ENCODE results near the gene ARHGAP24. TPM values are rescaled to one million over a fixed set of nuclear protein-coding genes. Genes with fewer than 3 reads are reported as not detected.

Gene ARHGAP24
- total and polyA plus RNA-seq, 2 of the 13 experiments (the other 11 are each of a cell fraction or from before 2014, with no cell fraction given), result 0.07 to 0.55 TPM

- WGBS (ENCODE audit: low lambda C conversion rate), result 57% methylated on average over 6 of the region's 6 CpGs
- no peak for TF ChIP-seq HMG20A (CRISPR knock-in tag; IDR thresholded peaks at IDR 0.05; ENCODE audit: borderline replicate concordance)
- TF ChIP-seq MXD1 (CRISPR knock-in tag; IDR thresholded peaks at IDR 0.05), result no peak
- no peak for TF ChIP-seq HOXD1 (CRISPR knock-in tag; IDR thresholded peaks at IDR 0.05)
- TF ChIP-seq XBP1 (CRISPR knock-in tag; IDR thresholded peaks at IDR 0.05), result no peak
- TF ChIP-seq HMGA1 (CRISPR knock-in tag; conservative IDR thresholded peaks at IDR 0.05), result no peak
- TF ChIP-seq PRDM10 (CRISPR knock-in tag; IDR thresholded peaks at IDR 0.05; ENCODE audit: low read depth), result no peak
- TF ChIP-seq NFYC (CRISPR knock-in tag; IDR thresholded peaks at IDR 0.05), result no peak
- TF ChIP-seq ARNT2 (CRISPR knock-in tag; IDR thresholded peaks at IDR 0.05; ENCODE audit: low read depth), result no peak
- no peak for TF ChIP-seq ZNF772 (CRISPR knock-in tag; IDR thresholded peaks at IDR 0.05)
- TF ChIP-seq MBNL3 (CRISPR knock-in tag; conservative IDR thresholded peaks at IDR 0.05), result no peak
- TF ChIP-seq ZNF784 (CRISPR knock-in tag; IDR thresholded peaks at IDR 0.05; ENCODE audit: borderline replicate concordance), result no peak
- TF ChIP-seq GPBP1L1 (CRISPR knock-in tag; IDR thresholded peaks at IDR 0.05), result no peak
- no peak for TF ChIP-seq PRDM4 (CRISPR knock-in tag; IDR thresholded peaks at IDR 0.05; ENCODE audit: borderline replicate concordance)
- TF ChIP-seq ZMAT3 (CRISPR knock-in tag; conservative IDR thresholded peaks at IDR 0.05), result no peak
- TF ChIP-seq DDIT3 (CRISPR knock-in tag; IDR thresholded peaks at IDR 0.05), result no peak
These were observed 450.1 kb downstream of the ARHGAP24 start for GRCh38 chr4:85925071-85925470.

More at GRCh38 chr4:85925071-85925470, 450.1 kb downstream of the ARHGAP24 start:
- Histone ChIP-seq H3K4me2 (ENCODE audit: low read depth, low read length) (no peak overlapping the region), H3K27ac (ENCODE audit: extremely low read length, insufficient read depth, low read length) (no peak overlapping the region), H3K9ac (ENCODE audit: insufficient read depth, low read depth, low read length) (no peak overlapping the region), H3K4me1 (ENCODE audit: insufficient read depth, low read length) (peaks cover 18% of the 10 kb centered on the region), H3K4me3 (replicated peaks in 1 of 3; ENCODE audit: insufficient read depth in 1 of 3, low read depth in 2 of 3, low read length in 3 of 3) (no peak overlapping the region), H3K79me2 (ENCODE audit: insufficient read depth, low read length) (no peaks in the 10 kb centered on the region), H2AFZ (ENCODE audit: low read length) (no peak overlapping the region), H3K36me3 (replicated peaks in 1 of 2; ENCODE audit: control insufficient read depth in 1 of 2, insufficient read depth in 2 of 2, low read length in 2 of 2) (no peaks in the 10 kb centered on the region), H3K27me3 (ENCODE audit: control insufficient read depth in 1 of 2, insufficient read depth in 2 of 2, low read length in 2 of 2) (no peaks in the 10 kb centered on the region), H3K9me3 (ENCODE audit: low read length) (no peaks in the 10 kb centered on the region), H4K20me1 (ENCODE audit: insufficient read depth, low read length) (no peaks in the 10 kb centered on the region)
- CTCF ChIA-PET (ENCODE audit: low intra/inter-chr PET ratio, low total read pairs), result no interaction called here
- POLR2A ChIA-PET, result no interaction called here
- FAIRE-seq (no peak), ATAC-seq (no peak), DNase-seq (ENCODE audit: low spot score) (no peak)
- intact Hi-C loops (cut with micrococcal nuclease; ENCODE audit: unreplicated experiment), result no loop called here
- no TSS peak for BruUV-seq (replicated peaks)
- in situ Hi-C loops (cut with HindIII; ENCODE audit: extremely low pct_ligation_motif_present, low pct_unique_long_range_greater_than_20kb), result no loop called here

All from HepG2 (cell line).